ENCODE results near the gene BICDL2.

Gene BICDL2

GRCh38 chr16:3015865-3016521 is 20.8 kb downstream of the BICDL2 start:
- in situ Hi-C loops (cut with MboI; ENCODE audit: low pct_unique_long_range_greater_than_20kb, low sequenced_read_pairs), result no loop called here
- no peak for DNase-seq

GRCh38 chr16:3014971-3015370 is 21.8 kb downstream of the BICDL2 start:
- no peak for DNase-seq
- in situ Hi-C loops (cut with MboI; ENCODE audit: low pct_unique_long_range_greater_than_20kb, low sequenced_read_pairs), result no loop called here

- DNase-seq, result no peak
- in situ Hi-C loops (cut with MboI; ENCODE audit: low pct_unique_long_range_greater_than_20kb, low sequenced_read_pairs), result no loop called here
These were observed 22.6 kb downstream of the BICDL2 start for GRCh38 chr16:3013998-3014690.

DNA sequence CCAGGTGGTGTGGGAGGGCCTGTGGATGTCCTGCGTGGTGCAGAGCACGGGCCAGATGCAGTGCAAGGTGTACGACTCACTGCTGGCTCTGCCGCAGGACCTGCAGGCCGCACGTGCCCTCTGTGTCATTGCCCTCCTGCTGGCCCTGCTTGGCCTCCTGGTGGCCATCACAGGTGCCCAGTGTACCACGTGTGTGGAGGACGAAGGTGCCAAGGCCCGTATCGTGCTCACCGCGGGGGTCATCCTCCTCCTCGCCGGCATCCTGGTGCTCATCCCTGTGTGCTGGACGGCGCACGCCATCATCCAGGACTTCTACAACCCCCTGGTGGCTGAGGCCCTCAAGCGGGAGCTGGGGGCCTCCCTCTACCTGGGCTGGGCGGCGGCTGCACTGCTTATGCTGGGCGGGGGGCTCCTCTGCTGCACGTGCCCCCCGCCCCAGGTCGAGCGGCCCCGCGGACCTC is 23.2 kb downstream of the BICDL2 start:
- no peak for DNase-seq
- in situ Hi-C loops (cut with MboI; ENCODE audit: low pct_unique_long_range_greater_than_20kb, low sequenced_read_pairs), result no loop called here

GRCh38 chr16:3012828-3013420 is 23.8 kb downstream of the BICDL2 start, which contains the start of gene CLDN9:
Gene CLDN9 (plus strand): TSS chr16:3012923. CDS start chr16:3013363, 440 bp downstream.
- in situ Hi-C loops (cut with MboI; ENCODE audit: low pct_unique_long_range_greater_than_20kb, low sequenced_read_pairs), result no loop called here
- no peak for DNase-seq

DNA sequence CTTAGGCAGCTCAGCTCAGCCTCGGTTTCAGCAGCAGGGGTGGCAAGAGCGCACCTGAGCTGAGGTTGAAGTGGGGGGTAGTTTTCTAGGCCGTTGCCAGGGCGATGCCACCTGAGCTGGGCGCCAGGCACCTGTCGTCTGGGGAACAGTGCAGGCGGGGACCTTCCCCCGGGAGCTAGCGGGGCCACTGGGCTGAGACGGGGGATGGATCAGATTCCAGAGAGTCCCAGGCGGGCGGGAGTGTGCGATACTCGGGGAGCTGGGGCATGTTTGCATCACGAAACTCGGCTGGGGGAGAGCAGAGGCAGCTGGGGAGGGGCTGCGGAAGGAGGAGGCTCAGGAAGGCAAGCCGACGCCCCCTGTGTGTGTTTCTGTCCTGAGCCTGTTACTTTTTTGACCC is 24.5 kb downstream of the BICDL2 start:
- in situ Hi-C loops (cut with MboI; ENCODE audit: low pct_unique_long_range_greater_than_20kb, low sequenced_read_pairs), result no loop called here

DNA sequence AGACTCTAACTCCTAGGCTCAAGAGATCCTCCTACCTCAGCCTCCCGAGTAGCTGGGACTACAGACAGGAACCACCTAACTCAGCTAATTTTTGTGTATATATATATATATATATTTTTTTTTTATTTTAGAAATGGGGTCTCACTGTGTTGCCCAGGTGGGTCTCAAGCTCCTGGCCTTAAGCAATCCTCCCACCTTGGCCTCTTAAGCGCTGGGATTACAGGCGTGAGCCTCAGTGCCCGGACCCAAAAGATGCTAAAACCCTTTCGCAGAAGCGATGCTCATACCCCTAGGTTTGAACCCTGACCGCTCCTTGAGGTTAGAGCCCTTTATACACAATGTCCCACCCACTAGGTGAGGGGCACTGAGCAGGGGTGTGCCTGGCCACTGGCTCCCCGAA is 26.2 kb downstream of the BICDL2 start:
- in situ Hi-C loops (cut with MboI; ENCODE audit: low pct_unique_long_range_greater_than_20kb, low sequenced_read_pairs), result no loop called here
- no peak for DNase-seq

More for the DNA sequence above, 24.5 kb downstream of the BICDL2 start:
- no peak for DNase-seq

- in situ Hi-C loops (cut with MboI; ENCODE audit: low pct_unique_long_range_greater_than_20kb, low sequenced_read_pairs), result no loop called here
- no peak for DNase-seq
These were observed 27.0 kb downstream of the BICDL2 start for GRCh38 chr16:3009568-3010390.

- no peak for DNase-seq
- in situ Hi-C loops (cut with MboI; ENCODE audit: low pct_unique_long_range_greater_than_20kb, low sequenced_read_pairs), result no loop called here
These were observed 28.1 kb downstream of the BICDL2 start for GRCh38 chr16:3008690-3009037.

DNA sequence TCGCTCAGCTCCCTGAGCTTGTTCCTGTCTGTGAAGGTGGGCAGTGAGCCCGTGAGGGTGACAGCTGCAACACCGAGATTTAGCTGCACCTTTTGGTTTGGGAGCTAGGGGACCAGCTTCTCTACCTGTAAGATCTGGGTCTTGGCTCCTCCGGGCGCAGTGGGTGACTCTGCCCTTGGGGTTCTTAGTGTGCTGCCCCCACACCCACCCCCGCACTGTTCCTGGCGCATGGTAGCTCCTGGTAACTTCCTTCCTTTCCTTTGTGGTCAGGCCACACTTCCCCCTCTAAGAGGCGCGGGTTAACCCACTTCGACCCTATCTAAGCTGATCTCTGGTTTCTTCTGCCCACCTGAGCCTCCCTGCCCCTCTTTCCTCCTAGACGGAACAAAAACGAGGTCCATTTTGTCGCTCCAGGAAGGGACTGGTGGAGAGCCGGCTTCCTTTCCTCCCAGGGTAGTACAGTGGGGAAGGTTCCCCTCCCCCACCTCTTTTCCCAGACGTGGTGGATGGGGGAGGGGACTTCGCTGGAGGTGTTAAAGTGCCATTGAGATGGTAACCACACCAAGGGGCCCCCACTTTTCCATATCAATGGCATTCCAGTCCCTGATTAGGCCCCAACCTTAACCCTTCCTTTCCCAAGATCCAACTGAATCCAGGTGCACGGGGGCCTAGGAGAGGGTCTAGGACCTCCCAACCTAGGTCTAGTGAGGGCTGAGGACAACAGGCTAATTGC is 28.6 kb downstream of the BICDL2 start:
- peak; percentile 84 for DNase-seq
- in situ Hi-C loops (cut with MboI; ENCODE audit: low pct_unique_long_range_greater_than_20kb, low sequenced_read_pairs), result no loop called here

GRCh38 chr16:3007059-3007956 is 29.4 kb downstream of the BICDL2 start:
- in situ Hi-C loops (cut with MboI; ENCODE audit: low pct_unique_long_range_greater_than_20kb, low sequenced_read_pairs), result no loop called here
- peak; percentile 80 for DNase-seq

DNA sequence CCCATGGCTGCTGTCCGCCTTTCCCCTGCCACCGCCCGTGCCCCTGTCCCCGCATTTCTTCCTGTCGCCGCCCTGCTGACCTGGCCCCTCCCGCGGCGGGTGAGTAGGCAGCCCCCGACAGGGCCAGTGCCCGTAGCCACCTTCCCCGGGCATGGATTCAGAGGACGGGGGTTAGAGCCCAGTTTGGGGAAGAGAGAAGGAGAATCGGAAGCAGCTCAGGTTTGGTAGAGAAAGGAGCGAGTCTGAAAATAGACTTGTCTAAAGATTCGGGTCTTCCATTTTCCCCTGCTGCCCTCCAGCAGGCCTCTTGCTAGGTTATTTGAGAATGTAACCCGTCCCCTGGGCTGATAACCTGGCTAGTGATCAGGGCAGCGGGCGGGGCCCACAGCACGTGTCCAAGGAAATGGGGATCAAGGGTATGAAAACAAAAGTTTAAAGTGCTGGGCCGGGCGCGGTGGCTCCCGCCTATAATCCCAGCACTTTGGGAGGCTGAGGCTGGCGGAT is 31.9 kb downstream of the BICDL2 start:
- peak; percentile 43 for DNase-seq
- in situ Hi-C loops (cut with MboI; ENCODE audit: low pct_unique_long_range_greater_than_20kb, low sequenced_read_pairs), result no loop called here

GRCh38 chr16:3004319-3004718 is 32.4 kb downstream of the BICDL2 start:
- DNase-seq, result no peak
- in situ Hi-C loops (cut with MboI; ENCODE audit: low pct_unique_long_range_greater_than_20kb, low sequenced_read_pairs), result no loop called here

- DNase-seq, result peak; percentile 100
- in situ Hi-C loops (cut with MboI; ENCODE audit: low pct_unique_long_range_greater_than_20kb, low sequenced_read_pairs), result no loop called here
These were observed 33.0 kb downstream of the BICDL2 start for GRCh38 chr16:3003582-3004270.

GRCh38 chr16:3001316-3001715 is 35.4 kb downstream of the BICDL2 start:
- DNase-seq, result no peak
- in situ Hi-C loops (cut with MboI; ENCODE audit: low pct_unique_long_range_greater_than_20kb, low sequenced_read_pairs), result no loop called here

DNA sequence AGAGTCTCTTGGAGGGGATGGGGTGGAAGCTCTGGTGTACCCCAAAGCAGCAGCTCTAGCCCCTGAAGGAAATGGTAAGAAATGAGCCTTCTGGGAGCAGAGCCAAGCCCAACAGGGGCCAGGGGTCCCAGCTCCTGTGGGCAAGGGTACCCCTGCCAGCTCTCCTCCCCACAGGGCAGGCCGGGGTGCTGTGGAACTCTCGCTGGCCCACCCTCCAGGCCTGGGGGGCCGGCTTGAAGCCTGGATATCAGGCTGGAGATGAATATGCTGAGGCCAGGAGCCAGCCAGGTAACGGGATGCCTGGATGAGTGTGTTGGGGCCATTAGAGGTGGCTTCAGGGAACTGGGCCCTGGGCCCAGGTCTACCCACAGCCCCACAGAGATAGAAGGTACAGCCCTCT is 36.2 kb downstream of the BICDL2 start:
- in situ Hi-C loops (cut with MboI; ENCODE audit: low pct_unique_long_range_greater_than_20kb, low sequenced_read_pairs), result no loop called here
- no peak for DNase-seq

DNA sequence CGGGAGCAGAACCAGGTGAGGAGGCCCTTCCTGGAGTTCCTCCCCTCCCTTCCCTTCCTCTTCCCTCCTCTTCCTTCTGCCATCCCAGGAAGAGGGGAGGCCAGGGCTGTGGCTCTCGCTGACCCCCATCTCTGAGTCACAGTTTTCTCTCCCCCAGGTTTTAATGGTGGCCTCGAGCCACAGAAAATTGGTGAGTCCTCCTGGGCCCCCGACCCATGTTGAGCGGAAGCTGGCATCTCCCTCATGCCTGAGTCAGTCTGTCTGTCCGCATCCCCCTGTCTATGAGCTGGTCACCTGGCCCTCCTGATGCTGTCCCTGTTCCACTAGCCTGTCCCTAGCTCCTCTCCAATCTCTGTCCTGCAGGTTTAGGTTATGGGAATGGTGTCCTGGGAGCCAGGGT is 36.8 kb downstream of the BICDL2 start:
- in situ Hi-C loops (cut with MboI; ENCODE audit: low pct_unique_long_range_greater_than_20kb, low sequenced_read_pairs), result no loop called here

More for the DNA sequence above, 36.8 kb downstream of the BICDL2 start:
- no peak for DNase-seq

Measured in KBM-7 (cell line).